ENCODE measurements around the gene AHCYL2. TPM values are rescaled to one million over a fixed set of nuclear protein-coding genes. Genes with fewer than 3 reads are reported as not detected.

The AHCYL2 gene
- total RNA-seq, 2 donors from 2014 or later = 30.8 to 31.4 TPM

DNA sequence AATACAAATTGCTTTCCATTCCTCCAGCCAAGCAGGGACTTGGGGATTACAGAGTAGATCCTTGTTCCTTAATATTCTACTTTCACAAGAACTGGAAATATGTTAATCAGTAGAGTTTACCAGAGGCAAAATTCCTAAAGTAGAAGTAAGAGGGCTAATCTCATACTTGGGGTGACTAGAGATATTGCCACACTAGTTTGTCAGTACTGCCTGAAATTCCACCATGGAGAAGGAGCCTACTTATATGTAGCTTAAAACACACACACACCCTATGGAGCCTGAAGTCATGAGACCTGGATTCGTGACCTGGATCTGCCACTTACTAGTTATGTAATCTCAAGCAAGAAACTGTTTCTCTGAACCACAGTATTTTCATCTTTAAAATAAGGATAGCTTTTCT lies 243.3 kb downstream of the AHCYL2 start:
- H3K27me3 Mint-ChIP-seq (ENCODE audit: insufficient read depth) = no peaks in the 10 kb centered on the region
- peaks cover 14% of the 10 kb centered on the region for H3K4me1 Mint-ChIP-seq
- no peaks in the 10 kb centered on the region for H3K4me1 ChIP-seq (ENCODE audit: control insufficient read depth, insufficient read depth, low read length)
- WGBS, 2 experiments (ENCODE audit: insufficient coverage in 1 of 2, insufficient read length in 1 of 2) = 92% methylated on average over 1 of the region's 1 CpG; no CpG with 5 or more reads in 1 of the 2 experiments
- H3K36me3 Mint-ChIP-seq (ENCODE audit: low read depth) = peaks cover 35% of the 10 kb centered on the region
- no peaks in the 10 kb centered on the region for H3K9me3 Mint-ChIP-seq
- TF ChIP-seq, protein P1, sequence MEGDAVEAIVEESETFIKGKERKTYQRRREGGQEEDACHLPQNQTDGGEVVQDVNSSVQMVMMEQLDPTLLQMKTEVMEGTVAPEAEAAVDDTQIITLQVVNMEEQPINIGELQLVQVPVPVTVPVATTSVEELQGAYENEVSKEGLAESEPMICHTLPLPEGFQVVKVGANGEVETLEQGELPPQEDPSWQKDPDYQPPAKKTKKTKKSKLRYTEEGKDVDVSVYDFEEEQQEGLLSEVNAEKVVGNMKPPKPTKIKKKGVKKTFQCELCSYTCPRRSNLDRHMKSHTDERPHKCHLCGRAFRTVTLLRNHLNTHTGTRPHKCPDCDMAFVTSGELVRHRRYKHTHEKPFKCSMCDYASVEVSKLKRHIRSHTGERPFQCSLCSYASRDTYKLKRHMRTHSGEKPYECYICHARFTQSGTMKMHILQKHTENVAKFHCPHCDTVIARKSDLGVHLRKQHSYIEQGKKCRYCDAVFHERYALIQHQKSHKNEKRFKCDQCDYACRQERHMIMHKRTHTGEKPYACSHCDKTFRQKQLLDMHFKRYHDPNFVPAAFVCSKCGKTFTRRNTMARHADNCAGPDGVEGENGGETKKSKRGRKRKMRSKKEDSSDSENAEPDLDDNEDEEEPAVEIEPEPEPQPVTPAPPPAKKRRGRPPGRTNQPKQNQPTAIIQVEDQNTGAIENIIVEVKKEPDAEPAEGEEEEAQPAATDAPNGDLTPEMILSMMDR (conservative IDR thresholded peaks at IDR 0.05) = no peak
- no peak overlapping the region for H3K4me3 Mint-ChIP-seq
- H3K27me3 ChIP-seq (ENCODE audit: control insufficient read depth, insufficient read depth, low read length, poor library complexity, severe bottlenecking) = no peaks in the 10 kb centered on the region
- no peak overlapping the region for H3K27ac ChIP-seq (ENCODE audit: low read depth, low read length)
- H3K9ac ChIP-seq (ENCODE audit: extremely low read depth, low read length, poor library complexity, severe bottlenecking) = no peak overlapping the region
- peaks cover 26% of the 10 kb centered on the region for H3K36me3 ChIP-seq (ENCODE audit: control insufficient read depth, insufficient read depth, low read length)
- no peaks in the 10 kb centered on the region for H3K9me3 ChIP-seq (ENCODE audit: control insufficient read depth, low read length)
- no peak overlapping the region for H3K27ac Mint-ChIP-seq
- no peak for DNase-seq
- no peak overlapping the region for H3K4me3 ChIP-seq (ENCODE audit: low read length)

DNA sequence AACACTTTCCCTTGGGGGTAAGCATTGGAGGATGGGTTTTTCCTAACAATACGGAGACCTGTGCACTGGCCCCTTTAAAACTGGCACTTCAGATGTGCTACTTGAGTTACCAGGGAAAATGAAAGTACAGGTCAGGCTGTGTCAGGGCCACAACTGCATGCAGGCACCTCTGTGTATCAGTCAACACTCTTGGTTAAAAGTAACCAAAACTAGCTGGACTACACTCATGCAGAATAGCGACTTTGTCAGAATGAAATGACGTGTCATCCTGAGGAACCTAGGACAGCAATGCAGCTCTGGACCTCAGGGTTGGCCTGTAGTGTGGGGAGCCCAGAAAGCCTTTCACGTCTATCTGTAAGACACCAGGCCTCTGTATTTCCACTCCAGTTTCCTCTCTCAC lies 243.7 kb downstream of the AHCYL2 start:
- 90 to 98% methylated on average over 4 of the region's 4 CpGs for WGBS, 2 experiments (ENCODE audit: insufficient coverage in 1 of 2, insufficient read length in 1 of 2)
- Histone ChIP-seq H3K4me3 (ENCODE audit: low read length) (no peak overlapping the region), H3K4me1 (ENCODE audit: control insufficient read depth, insufficient read depth, low read length) (no peaks in the 10 kb centered on the region), H3K9ac (ENCODE audit: extremely low read depth, low read length, poor library complexity, severe bottlenecking) (no peak overlapping the region), H3K27me3 (ENCODE audit: control insufficient read depth, insufficient read depth, low read length, poor library complexity, severe bottlenecking) (no peaks in the 10 kb centered on the region), H3K36me3 (ENCODE audit: control insufficient read depth, insufficient read depth, low read length) (peaks cover 26% of the 10 kb centered on the region), H3K27ac (ENCODE audit: low read depth, low read length) (no peak overlapping the region), H3K9me3 (ENCODE audit: control insufficient read depth, low read length) (no peaks in the 10 kb centered on the region)
- no peak overlapping the region for H3K27ac Mint-ChIP-seq
- TF ChIP-seq, protein P1 (conservative IDR thresholded peaks at IDR 0.05) = no peak
- no peak for DNase-seq
- H3K36me3 Mint-ChIP-seq (ENCODE audit: low read depth) = peaks cover 37% of the 10 kb centered on the region
- no peak overlapping the region for H3K4me3 Mint-ChIP-seq
- H3K9me3 Mint-ChIP-seq = no peaks in the 10 kb centered on the region
- no peaks in the 10 kb centered on the region for H3K27me3 Mint-ChIP-seq (ENCODE audit: insufficient read depth)
- peaks cover 14% of the 10 kb centered on the region for H3K4me1 Mint-ChIP-seq

DNA sequence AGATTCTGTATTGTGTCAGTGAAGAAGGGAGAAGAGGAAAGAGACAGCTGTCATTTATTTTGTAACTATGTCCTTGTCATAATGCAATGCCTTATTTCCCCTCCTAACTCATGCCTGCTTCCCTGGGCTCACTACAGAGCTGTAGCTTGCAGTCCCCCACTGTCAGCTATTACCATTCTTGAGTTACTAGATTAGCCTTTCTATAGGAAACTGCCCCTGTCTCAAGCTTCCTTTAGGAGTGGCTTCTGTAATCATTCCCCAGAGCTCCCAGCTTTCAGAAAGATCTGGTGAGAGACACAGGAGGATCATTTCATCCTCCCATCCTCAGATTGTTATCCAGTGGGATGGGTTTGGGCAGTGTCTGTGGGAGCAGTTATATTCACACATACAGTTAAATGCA lies 245.1 kb downstream of the AHCYL2 start:
- H3K9me3 Mint-ChIP-seq = peaks cover 3% of the 10 kb centered on the region
- Histone ChIP-seq H3K4me3 (ENCODE audit: low read length) (no peak overlapping the region), H3K9ac (ENCODE audit: extremely low read depth, low read length, poor library complexity, severe bottlenecking) (no peak overlapping the region), H3K27ac (ENCODE audit: low read depth, low read length) (no peak overlapping the region), H3K4me1 (ENCODE audit: control insufficient read depth, insufficient read depth, low read length) (no peaks in the 10 kb centered on the region), H3K36me3 (ENCODE audit: control insufficient read depth, insufficient read depth, low read length) (peaks cover 34% of the 10 kb centered on the region), H3K27me3 (ENCODE audit: control insufficient read depth, insufficient read depth, low read length, poor library complexity, severe bottlenecking) (no peaks in the 10 kb centered on the region), H3K9me3 (ENCODE audit: control insufficient read depth, low read length) (no peaks in the 10 kb centered on the region)
- H3K36me3 Mint-ChIP-seq (ENCODE audit: low read depth) = peaks cover 38% of the 10 kb centered on the region
- no peaks in the 10 kb centered on the region for H3K27me3 Mint-ChIP-seq (ENCODE audit: insufficient read depth)
- H3K27ac Mint-ChIP-seq = peak overlapping the region; percentile 4
- TF ChIP-seq, protein P1 (conservative IDR thresholded peaks at IDR 0.05) = no peak
- peaks cover 10% of the 10 kb centered on the region for H3K4me1 Mint-ChIP-seq
- no peak overlapping the region for H3K4me3 Mint-ChIP-seq
- peak; percentile 57 for DNase-seq

All from endodermal cell (in vitro differentiated cells).